Uterus (tissue), 4 donors: Measurements from ENCODE around the gene MYH10. TPM values are rescaled to one million over a fixed set of nuclear protein-coding genes. Genes with fewer than 3 reads are reported as not detected.

Source experiments
- DNase-seq, 2 donors: peaks; one replicate each; pipeline ENCODE4 v3.0.0-alpha.2; 2019 to 2020
- H3K27ac ChIP-seq, 2 donors: fragments of 200-600 bp; sonication (generic); 1 replicate in 1 of 2; 2 replicates in 1 of 2; pipeline ENCODE4 v1.5.1; 2016 to 2018
- H3K27me3 ChIP-seq, 2 donors: fragments of 200-600 bp; sonication (generic); one replicate each; pipeline ENCODE4 v1.5.1; 2018 to 2019; ENCODE audit warnings: control low read depth in 1 of 2
- H3K36me3 ChIP-seq, 2 donors: fragments of 200-600 bp; sonication (generic); one replicate each; pipeline ENCODE4 v1.5.1; 2019; ENCODE audit warnings: control low read depth in 1 of 2
- H3K4me1 ChIP-seq, 2 donors: fragments of 200-600 bp; sonication (generic); one replicate each; pipeline ENCODE4 v1.5.1; 2018 to 2019; ENCODE audit warnings: control low read depth in 1 of 2
- H3K4me3 ChIP-seq, 2 donors: fragments of 200-600 bp; sonication (generic); 1 replicate in 1 of 2; 2 replicates in 1 of 2; pipeline ENCODE4 v1.5.1; 2018 to 2019; ENCODE audit warnings: mild to moderate bottlenecking in 1 of 2
- H3K9me3 ChIP-seq, 2 donors: fragments of 200-600 bp; sonication (generic); one replicate each; pipeline ENCODE4 v1.5.1; 2019; ENCODE audit warnings: control low read depth in 1 of 2
- POLR2A ChIP-seq, 2 donors: fragments of 450-650 bp; IDR thresholded peaks; one replicate each; pipeline ENCODE4 v1.6.1; 2016; ENCODE audit warnings: antibody characterized with exemption in 2 of 2, mild to moderate bottlenecking in 1 of 2, moderate library complexity in 1 of 2
- intact Hi-C: fragments of 100-400 bp; cut with DNase I; formaldehyde crosslinking; loops from one replicate; pipeline ENCODE4 v1.15.1; 2023; ENCODE audit warnings: low total_unique reads
- total RNA-seq, 4 donors: library from RNA; depleted of rRNA in 3 of 4; stranded (reverse); fragments of >200 nt in 3 of 4; gene quantifications; one replicate each; pipeline versions ENCODE4 v1.1.0 to v1.2.4, GENCODE V29; 2014 to 2023
- TF ChIP-seq, protein P1 (sequence below), 4 experiments: fragments of 200-600 bp in 2 of 4; fragments of 450-650 bp in 2 of 4; sonication (generic) in 2 of 4; IDR thresholded peaks; one replicate each; pipeline ENCODE4 v1.5.1; 2016 to 2019; ENCODE audit warnings: antibody characterized with exemption in 4 of 4, mild to moderate bottlenecking in 2 of 4, moderate library complexity in 1 of 4
- donor health status: DM: yes; HTN: yes; CAD: no.

Gene MYH10
- total RNA-seq, 4 donors from 2014 or later, result 39.1 to 229 (median 65.0) TPM

DNA sequence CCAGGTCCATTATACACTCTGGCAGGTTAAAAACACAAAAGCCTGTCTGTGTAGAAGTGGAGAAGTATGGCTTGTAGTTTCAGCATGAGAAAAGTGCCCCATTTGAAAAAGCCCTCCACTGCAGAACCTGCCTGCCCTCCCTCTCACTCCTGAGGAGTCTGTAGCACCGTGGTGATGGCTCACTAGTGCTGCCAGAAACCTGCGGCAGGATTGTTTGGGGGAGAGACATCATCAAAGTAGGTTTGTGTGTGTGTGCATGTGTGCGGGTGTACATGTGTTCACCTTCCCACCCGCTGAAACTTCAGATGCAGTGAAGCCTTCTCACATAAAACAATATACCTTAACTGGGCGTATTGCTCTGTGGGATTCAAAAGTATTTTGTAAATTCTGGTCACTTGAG, 168.0 kb downstream of the MYH10 start:
- Histone ChIP-seq H3K4me3 (no peak overlapping the region), H3K36me3 (no peaks in the 10 kb centered on the region), H3K4me1 (peaks cover 0 to 11% of the 10 kb centered on the region in 2 donors), H3K9me3 (no peaks in the 10 kb centered on the region), H3K27me3 (no peaks in the 10 kb centered on the region), H3K27ac (no peak overlapping the region)
- TF ChIP-seq POLR2A (IDR thresholded peaks at IDR 0.05), result no peak
- TF ChIP-seq, protein P1, sequence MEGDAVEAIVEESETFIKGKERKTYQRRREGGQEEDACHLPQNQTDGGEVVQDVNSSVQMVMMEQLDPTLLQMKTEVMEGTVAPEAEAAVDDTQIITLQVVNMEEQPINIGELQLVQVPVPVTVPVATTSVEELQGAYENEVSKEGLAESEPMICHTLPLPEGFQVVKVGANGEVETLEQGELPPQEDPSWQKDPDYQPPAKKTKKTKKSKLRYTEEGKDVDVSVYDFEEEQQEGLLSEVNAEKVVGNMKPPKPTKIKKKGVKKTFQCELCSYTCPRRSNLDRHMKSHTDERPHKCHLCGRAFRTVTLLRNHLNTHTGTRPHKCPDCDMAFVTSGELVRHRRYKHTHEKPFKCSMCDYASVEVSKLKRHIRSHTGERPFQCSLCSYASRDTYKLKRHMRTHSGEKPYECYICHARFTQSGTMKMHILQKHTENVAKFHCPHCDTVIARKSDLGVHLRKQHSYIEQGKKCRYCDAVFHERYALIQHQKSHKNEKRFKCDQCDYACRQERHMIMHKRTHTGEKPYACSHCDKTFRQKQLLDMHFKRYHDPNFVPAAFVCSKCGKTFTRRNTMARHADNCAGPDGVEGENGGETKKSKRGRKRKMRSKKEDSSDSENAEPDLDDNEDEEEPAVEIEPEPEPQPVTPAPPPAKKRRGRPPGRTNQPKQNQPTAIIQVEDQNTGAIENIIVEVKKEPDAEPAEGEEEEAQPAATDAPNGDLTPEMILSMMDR (IDR thresholded peaks at IDR 0.05), result no peak
- intact Hi-C loops, result no loop called here
- no peak for DNase-seq

DNA sequence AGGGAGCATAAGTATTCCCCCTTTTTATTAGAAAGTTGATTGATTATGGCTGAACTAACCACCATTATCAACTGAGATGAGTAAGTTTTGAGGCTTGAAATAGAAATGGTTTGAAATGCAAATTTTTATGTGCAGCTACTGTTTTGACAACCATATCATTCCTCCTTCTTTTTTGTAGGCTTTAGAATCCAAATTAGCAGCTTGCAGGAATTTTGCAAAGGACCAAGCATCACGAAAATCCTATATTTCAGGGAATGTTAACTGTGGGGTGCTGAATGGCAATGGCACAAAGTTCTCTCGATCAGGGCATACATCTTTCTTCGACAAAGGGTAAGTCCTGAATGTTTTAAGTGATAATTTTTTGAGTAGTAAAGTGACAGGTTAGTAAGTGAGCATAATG, 170.7 kb downstream of the MYH10 start:
- no peaks in the 10 kb centered on the region for H3K9me3 ChIP-seq
- no peak overlapping the region for H3K27ac ChIP-seq
- H3K4me3 ChIP-seq, result no peak overlapping the region
- no peaks in the 10 kb centered on the region for H3K36me3 ChIP-seq
- H3K4me1 ChIP-seq, result peaks cover 0 to under 1% of the 10 kb centered on the region in 2 donors
- no peak for DNase-seq
- no peak for TF ChIP-seq POLR2A (IDR thresholded peaks at IDR 0.05)
- TF ChIP-seq, protein P1 (IDR thresholded peaks at IDR 0.05), result no peak
- H3K27me3 ChIP-seq, result no peaks in the 10 kb centered on the region
- intact Hi-C loops, result no loop called here

DNA sequence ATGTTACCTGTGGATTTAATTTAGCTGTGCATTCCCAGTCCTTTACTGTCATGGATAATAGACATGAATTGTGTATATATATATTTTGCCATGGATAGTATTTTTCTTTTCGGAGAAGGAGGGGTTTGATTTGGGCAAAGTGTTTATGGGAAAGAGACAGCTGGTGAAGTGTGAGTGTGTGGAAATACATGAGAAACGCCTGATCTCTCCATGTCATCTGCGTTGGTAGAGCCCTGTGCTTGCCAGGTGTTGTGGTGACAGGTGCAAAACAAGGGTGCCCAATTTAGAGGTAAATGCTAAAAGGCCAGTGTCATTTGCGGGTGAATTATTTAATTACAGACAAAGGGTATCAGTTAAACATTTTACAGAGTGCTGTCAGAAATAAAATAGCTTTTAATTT, 171.4 kb downstream of the MYH10 start:
- H3K4me1 ChIP-seq, result no peaks in the 10 kb centered on the region
- intact Hi-C loops, result no loop called here
- no peaks in the 10 kb centered on the region for H3K9me3 ChIP-seq
- no peak overlapping the region for H3K4me3 ChIP-seq
- no peaks in the 10 kb centered on the region for H3K36me3 ChIP-seq
- TF ChIP-seq POLR2A (IDR thresholded peaks at IDR 0.05), result no peak
- TF ChIP-seq, protein P1 (IDR thresholded peaks at IDR 0.05), result no peak
- H3K27ac ChIP-seq, result no peak overlapping the region
- no peak for DNase-seq
- H3K27me3 ChIP-seq, result no peaks in the 10 kb centered on the region

DNA sequence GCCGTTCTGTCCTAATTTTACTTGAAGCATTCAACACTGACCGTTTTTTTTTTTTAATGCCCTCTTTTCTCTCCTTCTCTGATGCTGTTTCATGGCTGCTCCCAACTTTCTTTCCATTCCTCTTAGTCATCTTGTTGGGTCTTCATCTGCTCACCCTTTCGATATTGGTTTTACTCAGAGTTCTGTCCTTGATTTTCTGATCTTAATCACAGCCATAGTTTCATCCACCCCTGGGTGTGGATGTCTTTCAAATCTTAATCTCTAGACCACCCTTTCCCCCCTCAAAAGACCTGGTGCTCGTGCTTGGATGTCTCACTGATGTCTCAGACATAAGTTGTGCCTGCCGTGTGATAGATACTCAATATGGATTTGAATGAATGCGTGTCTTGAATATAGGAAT, 172.4 kb downstream of the MYH10 start:
- TF ChIP-seq, protein P1 (IDR thresholded peaks at IDR 0.05), result no peak
- TF ChIP-seq POLR2A (IDR thresholded peaks at IDR 0.05), result no peak
- no peak overlapping the region for H3K4me3 ChIP-seq
- intact Hi-C loops, result no loop called here

DNA sequence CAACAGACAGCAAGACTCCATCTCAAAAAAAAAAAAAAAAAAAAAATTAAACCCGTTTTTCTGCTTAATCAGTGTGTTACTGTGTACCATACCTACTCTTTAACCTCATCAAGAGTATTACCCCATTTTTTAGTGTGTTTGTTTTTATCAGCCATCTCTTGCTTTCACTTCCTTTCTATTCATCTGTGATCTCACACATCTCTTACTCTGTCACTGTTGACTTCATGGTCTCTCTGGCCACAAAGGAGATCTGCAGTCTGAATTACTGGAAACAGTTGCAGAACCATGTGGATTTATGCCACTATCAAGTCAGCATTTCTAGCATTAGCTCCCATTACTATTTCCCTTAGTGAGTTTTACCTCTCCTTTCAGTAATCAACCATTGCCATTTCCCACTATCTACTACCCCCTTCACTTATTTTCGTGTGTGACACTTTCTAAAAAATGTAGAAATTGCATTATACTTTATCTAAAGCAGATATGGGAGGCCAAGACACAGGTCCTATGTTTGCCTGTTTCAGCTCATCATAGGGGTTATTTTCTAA, 174.8 kb downstream of the MYH10 start:
- no peak for DNase-seq
- Histone ChIP-seq H3K9me3 (no peaks in the 10 kb centered on the region), H3K4me1 (no peaks in the 10 kb centered on the region), H3K27me3 (no peaks in the 10 kb centered on the region), H3K27ac (no peak overlapping the region), H3K36me3 (no peaks in the 10 kb centered on the region), H3K4me3 (no peak overlapping the region)
- intact Hi-C loops, result no loop called here
- no peak for TF ChIP-seq POLR2A (IDR thresholded peaks at IDR 0.05)
- TF ChIP-seq, protein P1 (IDR thresholded peaks at IDR 0.05), result no peak

More for the DNA sequence above, 172.4 kb downstream of the MYH10 start:
- no peaks in the 10 kb centered on the region for H3K4me1 ChIP-seq
- H3K9me3 ChIP-seq, result no peaks in the 10 kb centered on the region
- DNase-seq, result no peak
- H3K36me3 ChIP-seq, result no peaks in the 10 kb centered on the region
- no peak overlapping the region for H3K27ac ChIP-seq
- H3K27me3 ChIP-seq, result no peaks in the 10 kb centered on the region
